GM12892 (cell line): ENCODE results near the gene PCDHA3.
A peak's percentile ranks its signal among the peaks of the same experiment; 100 is the strongest.
"Not testable (repeated sequence)": the region's sequence is repeated elsewhere in the genome, so short reads cannot be mapped to it uniquely, and the experiment has no call there.

Experiments used
- DNase-seq: peaks from one replicate; pipeline ENCODE4 v3.0.0; 2011; ENCODE audit not compliant: insufficient read length
- FAIRE-seq: peaks from 2 replicates; lab custom pipeline; 2011; peaks lifted over from hg19 to GRCh38; lab: Jason Lieb, UNC
- POLR2A ChIP-seq: IDR thresholded peaks from 2 replicates; pipeline ENCODE4 v1.6.1; 2011; ENCODE audit warnings: low read depth, low read length, control low read depth
- POLR2AphosphoS5 ChIP-seq: IDR thresholded peaks from 2 replicates; pipeline ENCODE4 v1.6.1; 2011; ENCODE audit warnings: low read depth, low read length, control low read depth
- TAF1 ChIP-seq: IDR thresholded peaks from 2 replicates; pipeline ENCODE4 v1.6.1; 2011; ENCODE audit warnings: low read depth, mild to moderate bottlenecking, control low read depth, low read length, borderline replicate concordance

PCDHA3 gene

GRCh38 chr5:140796718-140797095 is 4.2 kb upstream of the PCDHA3 start:
- FAIRE-seq (no peak), DNase-seq (no peak)
- no peak for TF ChIP-seq POLR2A
- TF ChIP-seq POLR2AphosphoS5 = no peak
- no peak for TF ChIP-seq TAF1

- peak; percentile 5 for FAIRE-seq
- no peak for DNase-seq
- no peak for TF ChIP-seq TAF1
Measured at GRCh38 chr5:140801494-140801841, 611 bp downstream of the PCDHA3 start.

- DNase-seq, FAIRE-seq: not testable (repeated sequence)
Measured at GRCh38 chr5:140802381-140802780, 1.5 kb downstream of the PCDHA3 start.

- TF ChIP-seq POLR2AphosphoS5 (no peak), TAF1 (no peak), POLR2A (no peak)
- FAIRE-seq (no peak), DNase-seq (no peak)
Measured at GRCh38 chr5:140802781-140803271, 2.0 kb downstream of the PCDHA3 start.

GRCh38 chr5:140806834-140807775 is 6.2 kb downstream of the PCDHA3 start, which contains the start of gene PCDHA4:
TSS of gene PCDHA4 (plus strand) at chr5:140807068.
- FAIRE-seq = no peak
- DNase-seq = no peak
- TF ChIP-seq POLR2A (no peak), POLR2AphosphoS5 (no peak), TAF1 (no peak)

GRCh38 chr5:140808241-140808888 is 7.5 kb downstream of the PCDHA3 start:
- not testable (repeated sequence) for FAIRE-seq, DNase-seq

- FAIRE-seq (no peak), DNase-seq (no peak)
Measured at GRCh38 chr5:140808889-140809291, 8.0 kb downstream of the PCDHA3 start.

GRCh38 chr5:140821375-140822280 is 20.8 kb downstream of the PCDHA3 start, which contains the start of gene PCDHA5:
TSS of gene PCDHA5 (plus strand) at chr5:140821613.
- FAIRE-seq (no peak), DNase-seq (no peak)
- TF ChIP-seq POLR2AphosphoS5 = no peak
- no peak for TF ChIP-seq POLR2A

More at GRCh38 chr5:140808889-140809291, 8.0 kb downstream of the PCDHA3 start:
- TF ChIP-seq POLR2A (no peak), TAF1 (no peak), POLR2AphosphoS5 (no peak)

GRCh38 chr5:140822281-140822629 is 21.4 kb downstream of the PCDHA3 start:
- no peak for FAIRE-seq
- DNase-seq = no peak
- TF ChIP-seq TAF1 (no peak), POLR2AphosphoS5 (no peak), POLR2A (no peak)

- not testable (repeated sequence) for DNase-seq, FAIRE-seq
Measured at GRCh38 chr5:140822969-140823368, 22.1 kb downstream of the PCDHA3 start.

- no peak for TF ChIP-seq TAF1
- TF ChIP-seq POLR2AphosphoS5 = no peak
- TF ChIP-seq POLR2A = no peak
- FAIRE-seq = no peak
- DNase-seq = no peak
Measured at GRCh38 chr5:140823475-140823874, 22.6 kb downstream of the PCDHA3 start.

GRCh38 chr5:140827704-140828361 is 27.0 kb downstream of the PCDHA3 start, which contains the start of gene PCDHA6:
TSS of gene PCDHA6 (plus strand) at chr5:140827960. CDS start at chr5:140828092, 132 bp downstream.
- FAIRE-seq = no peak
- TF ChIP-seq POLR2AphosphoS5 (no peak), TAF1 (no peak), POLR2A (no peak)
- DNase-seq = no peak
